Ishikawa (cell line): ENCODE measurements around the gene FGGY.

ENCODE experiments used
- CREB1 ChIP-seq: IDR thresholded peaks from 2 replicates; pipeline ENCODE4 v1.6.1; 2012; ENCODE audit warnings: low read depth
- EP300 ChIP-seq: IDR thresholded peaks from 2 replicates; pipeline ENCODE4 v1.6.1; 2012; ENCODE audit warnings: borderline replicate concordance
- FOXM1 ChIP-seq: IDR thresholded peaks from 2 replicates; pipeline ENCODE4 v1.6.1; 2012; ENCODE audit warnings: low read depth, borderline replicate concordance
- MAX ChIP-seq: IDR thresholded peaks from 2 replicates; pipeline ENCODE4 v1.6.1; 2012
- NFIC ChIP-seq: IDR thresholded peaks from 2 replicates; pipeline ENCODE4 v1.6.1; 2012
- RAD21 ChIP-seq: IDR thresholded peaks from 2 replicates; pipeline ENCODE4 v1.6.1; 2012; ENCODE audit warnings: low read depth
- REST ChIP-seq: IDR thresholded peaks from 2 replicates; pipeline ENCODE4 v1.6.1; 2012; ENCODE audit warnings: low read depth, mild to moderate bottlenecking
- TAF1 ChIP-seq: IDR thresholded peaks from 2 replicates; pipeline ENCODE4 v1.6.1; 2012; ENCODE audit warnings: low read depth, mild to moderate bottlenecking
- TCF12 ChIP-seq: IDR thresholded peaks from 2 replicates; pipeline ENCODE4 v1.6.1; 2012; ENCODE audit warnings: low read depth
- YY1 ChIP-seq: IDR thresholded peaks from 2 replicates; pipeline ENCODE4 v1.6.1; 2012; ENCODE audit warnings: low read depth
- ZBTB7A ChIP-seq: IDR thresholded peaks from 2 replicates; pipeline ENCODE4 v1.6.1; 2012; ENCODE audit warnings: low read depth

- no peak for TF ChIP-seq REST
- TF ChIP-seq YY1: no peak
- TF ChIP-seq TCF12: no peak
- TF ChIP-seq NFIC: no peak
- no peak for TF ChIP-seq ZBTB7A
- TF ChIP-seq FOXM1: no peak
- TF ChIP-seq RAD21: no peak
- TF ChIP-seq MAX: no peak
- TF ChIP-seq CREB1: no peak
- no peak for TF ChIP-seq EP300
- TF ChIP-seq TAF1: no peak
Measured at GRCh38 chr1:59475737-59476136, 178.8 kb downstream of the FGGY start.
